ENCODE results near the gene S100A7A.
"Not testable (repeated sequence)": the region's sequence is repeated elsewhere in the genome, so short reads cannot be mapped to it uniquely, and the experiment has no call there.

S100A7A gene

DNA sequence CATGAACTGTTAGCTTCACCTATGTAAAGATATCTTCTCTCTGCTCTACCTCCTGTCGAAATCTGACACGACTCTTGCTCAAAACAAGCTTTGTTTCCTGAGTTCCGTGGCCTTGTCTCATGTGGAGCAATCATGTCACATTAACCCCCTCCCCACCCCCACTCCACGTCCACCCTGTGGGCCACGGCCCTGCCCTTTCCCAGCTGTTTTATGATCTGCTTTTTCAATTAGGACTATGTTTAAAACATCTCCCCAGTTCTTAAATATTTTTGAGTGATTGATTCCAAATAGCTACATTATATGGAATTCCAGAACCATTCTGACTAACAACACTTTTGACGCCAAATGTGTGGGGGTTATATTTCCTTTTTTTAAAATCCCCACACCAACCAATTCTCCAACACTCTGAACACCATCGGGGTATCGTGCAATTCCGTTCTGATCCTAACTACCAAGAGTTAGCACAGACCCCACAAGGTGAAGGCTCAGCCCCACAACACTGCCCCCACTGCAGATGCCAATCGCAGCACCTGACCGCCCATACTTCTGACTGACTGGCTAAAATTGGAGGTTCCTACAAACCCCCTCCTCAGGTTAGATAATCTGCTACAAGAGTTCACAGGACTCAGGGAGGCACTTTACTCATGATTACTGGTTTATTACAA, 12.8 kb upstream of the S100A7A start:
- TF ChIP-seq, protein P1, sequence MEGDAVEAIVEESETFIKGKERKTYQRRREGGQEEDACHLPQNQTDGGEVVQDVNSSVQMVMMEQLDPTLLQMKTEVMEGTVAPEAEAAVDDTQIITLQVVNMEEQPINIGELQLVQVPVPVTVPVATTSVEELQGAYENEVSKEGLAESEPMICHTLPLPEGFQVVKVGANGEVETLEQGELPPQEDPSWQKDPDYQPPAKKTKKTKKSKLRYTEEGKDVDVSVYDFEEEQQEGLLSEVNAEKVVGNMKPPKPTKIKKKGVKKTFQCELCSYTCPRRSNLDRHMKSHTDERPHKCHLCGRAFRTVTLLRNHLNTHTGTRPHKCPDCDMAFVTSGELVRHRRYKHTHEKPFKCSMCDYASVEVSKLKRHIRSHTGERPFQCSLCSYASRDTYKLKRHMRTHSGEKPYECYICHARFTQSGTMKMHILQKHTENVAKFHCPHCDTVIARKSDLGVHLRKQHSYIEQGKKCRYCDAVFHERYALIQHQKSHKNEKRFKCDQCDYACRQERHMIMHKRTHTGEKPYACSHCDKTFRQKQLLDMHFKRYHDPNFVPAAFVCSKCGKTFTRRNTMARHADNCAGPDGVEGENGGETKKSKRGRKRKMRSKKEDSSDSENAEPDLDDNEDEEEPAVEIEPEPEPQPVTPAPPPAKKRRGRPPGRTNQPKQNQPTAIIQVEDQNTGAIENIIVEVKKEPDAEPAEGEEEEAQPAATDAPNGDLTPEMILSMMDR (IDR thresholded peaks at IDR 0.05; ENCODE audit: extremely low read depth, insufficient read depth, missing control alignments) = no peak
- in situ Hi-C loops (cut with MboI; ENCODE audit: low pct_unique_long_range_greater_than_20kb, low sequenced_read_pairs, unreplicated experiment) = no loop called here
- DNase-seq (ENCODE audit: low spot score) = no peak

DNA sequence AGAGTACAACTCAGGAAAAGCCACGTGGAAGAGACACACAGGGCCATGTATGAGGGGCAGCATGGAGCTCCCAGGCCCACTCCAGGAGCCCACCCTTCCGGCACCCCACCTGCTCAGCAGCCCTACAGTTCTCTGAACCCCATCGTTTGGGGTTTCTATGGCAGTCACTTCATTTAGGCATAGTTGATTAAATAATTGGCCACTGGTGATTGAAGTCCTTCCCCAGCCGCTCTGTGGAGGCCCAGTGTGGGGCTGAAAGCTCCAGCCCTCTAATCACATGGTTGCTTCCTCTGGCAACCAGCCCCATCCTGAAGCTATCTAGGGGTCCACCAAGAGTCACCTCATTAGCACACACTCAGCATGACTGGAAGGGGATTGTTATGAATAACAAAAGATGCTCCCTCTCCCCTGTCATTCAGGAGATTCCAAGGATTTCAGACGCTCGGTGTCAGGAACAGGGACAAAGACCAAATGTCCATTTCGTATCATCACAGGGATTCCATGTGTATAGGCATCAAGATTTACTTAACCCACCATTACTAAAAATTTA, 12.2 kb upstream of the S100A7A start:
- in situ Hi-C loops (cut with MboI; ENCODE audit: low pct_unique_long_range_greater_than_20kb, low sequenced_read_pairs, unreplicated experiment) = no loop called here
- no peak for DNase-seq (ENCODE audit: low spot score)

DNA sequence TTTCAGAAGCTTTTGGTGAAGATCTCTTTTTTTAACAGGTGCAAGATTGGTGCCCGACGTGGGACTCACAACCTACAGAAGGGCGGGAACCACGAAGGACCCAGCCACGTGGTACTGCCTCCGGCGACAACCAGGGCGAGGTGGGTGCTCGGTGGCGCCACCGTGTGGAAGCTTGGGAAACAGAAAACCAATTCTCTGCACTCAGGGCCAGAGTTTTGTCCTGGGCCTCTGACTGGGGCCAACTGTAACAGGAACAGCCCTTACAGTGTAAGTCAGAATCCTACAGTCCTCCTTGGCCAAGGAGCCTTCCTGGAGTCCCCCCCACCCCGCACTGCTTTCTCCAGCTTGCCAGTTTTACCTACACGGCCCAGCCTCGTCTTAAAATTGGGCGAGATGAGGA, 11.6 kb upstream of the S100A7A start:
- TF ChIP-seq, protein P1 (IDR thresholded peaks at IDR 0.05; ENCODE audit: extremely low read depth, insufficient read depth, missing control alignments) = peak; percentile 44
- in situ Hi-C loops (cut with MboI; ENCODE audit: low pct_unique_long_range_greater_than_20kb, low sequenced_read_pairs, unreplicated experiment) = no loop called here
- DNase-seq (ENCODE audit: low spot score) = peak; percentile 50

More for the DNA sequence above, 12.2 kb upstream of the S100A7A start:
- TF ChIP-seq, protein P1 (IDR thresholded peaks at IDR 0.05; ENCODE audit: extremely low read depth, insufficient read depth, missing control alignments) = no peak

DNA sequence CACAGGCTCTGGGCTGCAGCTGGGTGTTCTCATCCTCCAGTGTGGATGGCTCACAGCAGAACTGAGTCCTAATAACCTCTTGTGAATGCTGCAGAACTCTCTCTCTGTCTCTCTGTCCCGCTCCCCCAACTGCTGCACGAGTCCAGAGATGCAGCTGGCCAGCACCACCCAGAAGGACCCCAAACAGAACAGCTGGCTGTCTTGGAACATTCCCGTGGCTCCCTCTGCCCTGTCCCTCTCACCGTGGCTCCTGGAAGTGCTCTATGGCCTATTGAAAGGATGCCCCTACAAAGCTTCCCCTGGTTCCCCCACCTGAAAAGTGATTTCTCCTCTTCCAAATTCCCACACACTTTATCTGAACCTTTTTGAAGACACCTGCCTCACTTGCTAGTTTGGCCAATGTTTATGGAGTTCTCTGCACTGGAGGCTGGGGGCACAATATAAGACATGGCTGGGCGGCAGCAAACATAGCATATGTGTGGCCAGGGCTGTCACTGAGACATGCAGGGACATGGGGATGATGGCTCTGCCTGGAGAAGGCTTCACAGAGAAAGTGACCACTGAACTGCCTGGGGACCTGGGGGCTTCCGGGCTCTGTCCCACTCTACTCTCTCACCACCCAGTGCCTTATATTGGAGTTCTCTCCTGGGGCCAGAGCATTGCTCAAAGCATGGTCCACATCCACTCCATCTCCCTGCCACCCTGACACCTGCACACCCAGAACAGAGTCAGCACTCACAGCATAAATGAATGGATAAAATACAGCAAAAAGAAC, 10.3 kb upstream of the S100A7A start:
- DNase-seq (ENCODE audit: low spot score); in situ Hi-C loops (cut with MboI; ENCODE audit: low pct_unique_long_range_greater_than_20kb, low sequenced_read_pairs, unreplicated experiment): not testable (repeated sequence)

DNA sequence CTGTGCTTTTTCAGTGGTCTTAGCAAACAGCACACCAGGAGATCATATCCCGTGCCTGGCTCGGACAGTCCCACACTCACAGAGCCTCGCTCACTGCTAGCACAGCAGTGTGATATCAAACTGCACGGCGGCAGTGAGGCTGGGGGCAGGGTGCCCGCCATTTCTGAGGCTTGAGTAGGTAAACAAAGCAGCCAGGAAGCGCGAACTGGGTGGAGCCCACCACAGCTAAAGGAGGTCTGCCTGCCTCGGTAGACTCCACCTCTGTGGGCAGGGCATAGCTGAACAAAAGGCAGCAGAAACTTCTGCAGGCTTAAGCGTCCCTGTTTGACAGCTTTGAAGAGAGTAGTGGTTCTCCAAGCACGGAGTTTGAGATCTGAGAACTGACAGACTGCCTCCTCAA, 9.0 kb upstream of the S100A7A start:
- DNase-seq (ENCODE audit: low spot score); in situ Hi-C loops (cut with MboI; ENCODE audit: low pct_unique_long_range_greater_than_20kb, low sequenced_read_pairs, unreplicated experiment): not testable (repeated sequence)

DNA sequence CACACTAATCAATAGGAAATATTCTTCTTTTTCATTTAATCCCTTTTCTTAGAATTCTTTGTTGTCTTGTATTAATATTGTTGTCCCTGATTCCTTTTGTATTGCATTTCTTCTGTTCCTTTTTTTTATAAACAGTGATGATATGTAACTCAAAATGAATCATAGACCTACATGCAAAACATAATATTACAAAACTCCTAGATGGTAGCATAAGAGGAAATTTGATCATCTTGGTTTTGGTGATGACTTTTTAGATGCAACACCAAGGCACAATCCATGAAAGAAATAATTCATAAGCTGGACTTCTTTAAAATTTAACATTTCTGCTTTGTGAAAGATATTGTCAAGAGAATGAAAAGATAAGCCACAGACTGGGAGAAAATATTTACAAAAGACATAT, 2.4 kb upstream of the S100A7A start:
- in situ Hi-C loops (cut with MboI; ENCODE audit: low pct_unique_long_range_greater_than_20kb, low sequenced_read_pairs, unreplicated experiment); DNase-seq (ENCODE audit: low spot score): not testable (repeated sequence)

DNA sequence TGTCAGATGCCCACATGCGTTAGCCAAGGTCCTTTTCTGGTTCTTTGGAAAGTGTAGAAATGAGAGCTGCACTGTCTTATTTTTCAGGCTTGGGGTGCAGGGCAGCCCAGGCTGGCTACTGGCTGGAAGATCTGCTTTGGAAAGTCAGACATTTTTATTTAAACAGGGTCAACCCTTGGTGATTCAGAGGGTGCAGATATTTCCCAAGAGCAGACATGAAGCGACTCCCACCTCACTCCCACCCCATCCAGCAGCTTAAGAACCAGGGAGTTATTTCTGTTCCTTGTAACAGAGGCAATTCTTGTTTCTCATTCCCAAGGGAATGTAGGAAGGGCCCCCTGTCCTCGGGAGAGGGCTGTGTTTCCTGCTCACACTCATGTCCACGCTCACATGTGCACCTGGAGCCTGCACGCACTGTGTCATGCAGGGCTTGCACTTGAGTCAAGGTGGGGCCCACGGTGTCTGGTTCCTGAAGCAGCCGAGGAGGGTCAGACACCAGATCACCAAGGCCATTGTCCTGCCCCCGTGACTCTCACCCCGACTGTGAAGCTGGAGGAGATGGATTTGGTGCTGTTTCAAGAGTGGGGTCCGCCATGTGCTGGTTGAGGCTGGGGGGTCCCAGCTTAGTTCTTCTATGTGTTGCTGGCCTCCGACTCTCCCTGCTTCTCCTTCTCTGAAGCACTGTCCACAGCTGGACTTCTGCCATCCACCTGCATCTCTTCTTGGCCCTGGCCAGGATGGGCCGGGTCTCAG, 992 bp downstream of the S100A7A start:
- DNase-seq (ENCODE audit: low spot score) = no peak
- TF ChIP-seq, protein P1 (IDR thresholded peaks at IDR 0.05; ENCODE audit: extremely low read depth, insufficient read depth, missing control alignments) = no peak
- in situ Hi-C loops (cut with MboI; ENCODE audit: low pct_unique_long_range_greater_than_20kb, low sequenced_read_pairs, unreplicated experiment) = no loop called here

DNA sequence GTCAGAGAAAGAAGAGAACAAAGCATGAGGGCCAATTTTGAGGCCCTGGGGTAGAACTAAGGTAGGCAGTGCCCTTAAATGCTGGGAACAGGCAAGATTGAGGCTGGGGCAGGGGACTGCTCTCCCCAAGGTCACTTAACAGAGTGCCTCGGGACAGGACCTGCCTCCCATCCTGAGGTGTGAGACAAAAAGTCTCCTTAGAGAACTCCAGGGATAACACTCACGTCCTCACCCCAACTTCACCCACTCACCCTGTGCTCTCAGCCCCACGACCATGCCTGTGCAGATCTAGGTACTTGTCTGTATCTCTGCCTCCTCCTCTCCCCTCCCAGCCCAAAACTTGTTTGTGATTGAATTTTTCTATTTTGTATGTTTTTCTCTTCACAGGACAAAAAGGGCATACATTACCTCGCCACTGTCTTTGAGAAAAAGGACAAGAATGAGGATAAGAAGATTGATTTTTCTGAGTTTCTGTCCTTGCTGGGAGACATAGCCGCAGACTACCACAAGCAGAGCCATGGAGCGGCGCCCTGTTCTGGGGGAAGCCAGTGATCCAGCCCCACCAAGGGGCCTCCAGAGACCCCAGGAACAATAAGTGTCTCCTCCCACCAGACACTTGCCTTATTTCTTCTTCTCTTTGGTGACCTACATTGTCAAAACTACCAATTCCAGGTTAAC, 2.6 kb downstream of the S100A7A start:
- DNase-seq (ENCODE audit: low spot score); in situ Hi-C loops (cut with MboI; ENCODE audit: low pct_unique_long_range_greater_than_20kb, low sequenced_read_pairs, unreplicated experiment): not testable (repeated sequence)

DNA sequence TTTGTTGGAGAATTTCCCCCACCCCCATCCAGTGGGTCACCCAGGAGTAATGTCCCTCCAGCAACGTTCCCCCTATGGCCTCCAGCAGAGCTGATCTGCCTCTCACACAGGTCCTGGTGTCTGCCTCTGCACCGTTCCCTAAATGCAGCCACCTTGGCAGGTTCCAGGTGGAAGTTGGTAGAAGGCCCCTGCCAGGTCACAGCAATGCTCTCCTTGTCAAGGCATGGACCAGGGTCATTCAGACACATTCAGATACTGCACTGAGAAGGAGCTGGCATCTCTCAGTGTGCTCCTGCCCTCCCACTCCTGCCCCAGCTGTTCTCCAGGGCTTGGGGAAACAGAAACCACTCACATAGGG, 3.1 kb downstream of the S100A7A start:
- DNase-seq (ENCODE audit: low spot score); in situ Hi-C loops (cut with MboI; ENCODE audit: low pct_unique_long_range_greater_than_20kb, low sequenced_read_pairs, unreplicated experiment): not testable (repeated sequence)

Measured in GM13977 (cell line).